Measurements from ENCODE around the gene SEPTIN14. TPM values are rescaled to one million over a fixed set of nuclear protein-coding genes. Genes with fewer than 3 reads are reported as not detected.
"Not testable (repeated sequence)": the region's sequence is repeated elsewhere in the genome, so short reads cannot be mapped to it uniquely, and the experiment has no call there.

The SEPTIN14 gene
- total RNA-seq, 2 experiments from 2014 or later, result not detected

DNA sequence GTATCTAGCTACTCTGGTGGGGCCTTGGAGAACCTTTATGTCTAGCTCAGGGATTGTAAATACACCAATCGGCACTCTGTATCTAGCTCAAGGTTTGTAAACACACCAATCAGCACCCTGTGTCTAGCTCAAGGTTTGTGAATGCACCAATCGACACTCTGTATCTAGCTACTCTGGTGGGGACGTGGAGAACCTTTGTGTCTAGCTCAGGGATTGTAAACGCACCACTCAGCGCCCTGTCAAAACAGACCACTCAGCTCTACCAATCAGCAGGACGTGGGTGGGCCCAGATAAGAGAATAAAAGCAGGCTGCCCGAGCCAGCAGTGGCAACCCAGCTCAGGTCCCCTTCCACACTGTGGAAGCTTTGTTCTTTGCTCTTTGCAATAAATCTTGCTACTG lies 6.4 kb upstream of the SEPTIN14 start:
- H3K4me1 Mint-ChIP-seq (ENCODE audit: low read depth); CTCF ChIA-PET; intact Hi-C loops (cut with micrococcal nuclease); H3K27me3 Mint-ChIP-seq (ENCODE audit: low read depth); DNase-seq; H3K36me3 Mint-ChIP-seq (ENCODE audit: low read depth); H3K4me3 Mint-ChIP-seq; H3K9me3 Mint-ChIP-seq; H3K27ac Mint-ChIP-seq: not testable (repeated sequence)

GRCh38 chr7:55845164-55845563 lies 17.4 kb downstream of the SEPTIN14 start:
- H3K36me3 Mint-ChIP-seq (ENCODE audit: low read depth); H3K9me3 Mint-ChIP-seq; H3K4me3 Mint-ChIP-seq; CTCF ChIA-PET; intact Hi-C loops (cut with micrococcal nuclease); DNase-seq; H3K27ac Mint-ChIP-seq; H3K4me1 Mint-ChIP-seq (ENCODE audit: low read depth); H3K27me3 Mint-ChIP-seq (ENCODE audit: low read depth): not testable (repeated sequence)

- H3K27ac Mint-ChIP-seq, result no peak overlapping the region
- H3K9me3 Mint-ChIP-seq, result no peaks in the 10 kb centered on the region
- H3K4me1 Mint-ChIP-seq (ENCODE audit: low read depth), result no peaks in the 10 kb centered on the region
- CTCF ChIA-PET, result no interaction called here
- intact Hi-C loops (cut with micrococcal nuclease), result no loop called here
- no peak for DNase-seq
- no peaks in the 10 kb centered on the region for H3K36me3 Mint-ChIP-seq (ENCODE audit: low read depth)
- no peak overlapping the region for H3K4me3 Mint-ChIP-seq
- H3K27me3 Mint-ChIP-seq (ENCODE audit: low read depth), result no peaks in the 10 kb centered on the region
These were observed 24.0 kb downstream of the SEPTIN14 start for GRCh38 chr7:55838595-55838994.

DNA sequence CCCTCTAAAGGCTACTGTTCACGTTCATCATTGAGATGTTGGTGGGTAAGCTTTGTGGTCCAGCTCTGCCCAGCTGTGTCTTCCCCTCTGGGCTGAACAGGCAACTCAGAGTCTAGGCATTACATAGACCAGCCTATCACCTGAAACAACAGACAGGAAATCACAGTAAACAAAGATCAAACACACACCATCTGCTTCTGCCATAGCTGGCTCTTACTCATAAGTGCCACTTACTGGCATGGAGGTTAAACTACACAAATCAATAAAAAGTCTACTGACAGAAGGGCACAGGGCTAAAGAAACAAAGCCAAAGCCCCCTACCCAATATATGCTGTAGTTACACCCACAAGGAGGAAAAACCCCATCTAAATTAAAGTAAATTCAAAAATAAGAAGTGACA lies 35.0 kb downstream of the SEPTIN14 start:
- H3K27me3 Mint-ChIP-seq (ENCODE audit: low read depth), result no peaks in the 10 kb centered on the region

GRCh38 chr7:55818686-55819085 lies 43.9 kb downstream of the SEPTIN14 start:
- Mint-ChIP-seq H3K9me3 (peaks cover 12% of the 10 kb centered on the region), H3K27me3 (ENCODE audit: low read depth) (peaks cover 6% of the 10 kb centered on the region), H3K4me3 (no peak overlapping the region), H3K36me3 (ENCODE audit: low read depth) (no peaks in the 10 kb centered on the region), H3K4me1 (ENCODE audit: low read depth) (no peaks in the 10 kb centered on the region), H3K27ac (no peak overlapping the region)
- intact Hi-C loops (cut with micrococcal nuclease), result no loop called here
- no peak for DNase-seq
- CTCF ChIA-PET, result no interaction called here

More for the DNA sequence above, 35.0 kb downstream of the SEPTIN14 start:
- no peak overlapping the region for H3K27ac Mint-ChIP-seq
- DNase-seq, result no peak
- CTCF ChIA-PET, result no interaction called here
- H3K4me1 Mint-ChIP-seq (ENCODE audit: low read depth), result no peaks in the 10 kb centered on the region
- peaks cover 22% of the 10 kb centered on the region for H3K9me3 Mint-ChIP-seq
- H3K36me3 Mint-ChIP-seq (ENCODE audit: low read depth), result no peaks in the 10 kb centered on the region
- intact Hi-C loops (cut with micrococcal nuclease), result no loop called here
- no peak overlapping the region for H3K4me3 Mint-ChIP-seq

DNA sequence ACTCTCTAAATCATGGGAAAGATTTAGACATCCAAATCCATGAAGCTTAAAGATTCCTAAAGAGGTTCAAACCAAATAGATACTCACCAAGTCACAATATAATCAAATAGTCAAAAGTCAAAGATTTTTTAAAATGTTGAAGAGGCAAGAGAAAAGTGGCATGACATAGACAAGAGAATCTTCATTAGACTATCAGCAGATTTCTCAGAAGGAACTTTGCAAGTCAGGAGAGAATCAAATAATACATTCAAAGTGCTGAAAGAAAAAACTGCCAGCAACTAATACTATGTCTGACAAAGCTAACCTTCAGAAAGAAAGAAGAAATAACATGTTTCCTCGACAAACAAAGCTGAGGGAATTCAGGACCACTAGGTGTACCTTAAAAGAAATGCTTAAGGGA lies 65.3 kb downstream of the SEPTIN14 start:
- DNase-seq; H3K27me3 Mint-ChIP-seq (ENCODE audit: low read depth); intact Hi-C loops (cut with micrococcal nuclease); CTCF ChIA-PET; H3K4me1 Mint-ChIP-seq (ENCODE audit: low read depth); H3K27ac Mint-ChIP-seq; H3K4me3 Mint-ChIP-seq; H3K36me3 Mint-ChIP-seq (ENCODE audit: low read depth): not testable (repeated sequence)
- H3K9me3 Mint-ChIP-seq, result peaks cover 11% of the 10 kb centered on the region

GRCh38 chr7:55794527-55794926 lies 68.0 kb downstream of the SEPTIN14 start:
- Mint-ChIP-seq H3K36me3 (ENCODE audit: low read depth) (no peaks in the 10 kb centered on the region), H3K4me3 (no peak overlapping the region), H3K9me3 (peaks cover 11% of the 10 kb centered on the region), H3K4me1 (ENCODE audit: low read depth) (no peaks in the 10 kb centered on the region), H3K27ac (no peak overlapping the region), H3K27me3 (ENCODE audit: low read depth) (peaks cover 2% of the 10 kb centered on the region)
- DNase-seq, result no peak
- intact Hi-C loops (cut with micrococcal nuclease), result no loop called here
- CTCF ChIA-PET, result no interaction called here

DNA sequence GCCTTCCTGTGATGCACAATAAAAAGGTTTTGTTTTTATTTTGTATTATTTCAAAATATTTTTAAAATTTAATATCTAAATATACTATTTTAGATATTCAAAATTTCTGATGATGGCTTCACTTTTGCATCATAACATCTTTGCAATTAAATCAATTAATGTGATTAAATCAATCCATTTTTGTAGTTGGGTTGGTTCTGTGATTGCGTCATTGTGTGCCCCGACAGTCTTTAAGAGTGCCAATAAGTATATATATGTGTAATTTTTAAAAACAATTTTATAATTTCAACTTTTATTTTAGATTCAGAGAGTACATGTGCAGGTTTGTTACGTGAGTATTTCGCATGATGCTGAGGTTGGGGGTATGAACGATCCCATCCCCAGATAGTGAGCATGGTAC lies 70.5 kb downstream of the SEPTIN14 start:
- DNase-seq, result no peak
- Mint-ChIP-seq H3K36me3 (ENCODE audit: low read depth) (no peaks in the 10 kb centered on the region), H3K27me3 (ENCODE audit: low read depth) (peaks cover 2% of the 10 kb centered on the region), H3K4me1 (ENCODE audit: low read depth) (no peaks in the 10 kb centered on the region), H3K4me3 (no peak overlapping the region), H3K27ac (no peak overlapping the region), H3K9me3 (peaks cover 9% of the 10 kb centered on the region)
- intact Hi-C loops (cut with micrococcal nuclease), result no loop called here
- CTCF ChIA-PET, result no interaction called here

GRCh38 chr7:55787796-55788195 lies 74.8 kb downstream of the SEPTIN14 start:
- Mint-ChIP-seq H3K27ac (no peak overlapping the region), H3K4me1 (ENCODE audit: low read depth) (no peaks in the 10 kb centered on the region), H3K9me3 (no peaks in the 10 kb centered on the region), H3K36me3 (ENCODE audit: low read depth) (no peaks in the 10 kb centered on the region), H3K27me3 (ENCODE audit: low read depth) (peaks cover 2% of the 10 kb centered on the region), H3K4me3 (no peak overlapping the region)
- intact Hi-C loops (cut with micrococcal nuclease), result no loop called here
- CTCF ChIA-PET, result no interaction called here
- DNase-seq, result no peak

- H3K4me1 Mint-ChIP-seq (ENCODE audit: low read depth), result no peaks in the 10 kb centered on the region
- DNase-seq, result no peak
- no peaks in the 10 kb centered on the region for H3K36me3 Mint-ChIP-seq (ENCODE audit: low read depth)
- no peaks in the 10 kb centered on the region for H3K27me3 Mint-ChIP-seq (ENCODE audit: low read depth)
- CTCF ChIA-PET, result no interaction called here
- intact Hi-C loops (cut with micrococcal nuclease), result no loop called here
- H3K27ac Mint-ChIP-seq, result no peak overlapping the region
- H3K9me3 Mint-ChIP-seq, result no peaks in the 10 kb centered on the region
- H3K4me3 Mint-ChIP-seq, result no peak overlapping the region
These were observed 75.7 kb downstream of the SEPTIN14 start for GRCh38 chr7:55786901-55787300.

DNA sequence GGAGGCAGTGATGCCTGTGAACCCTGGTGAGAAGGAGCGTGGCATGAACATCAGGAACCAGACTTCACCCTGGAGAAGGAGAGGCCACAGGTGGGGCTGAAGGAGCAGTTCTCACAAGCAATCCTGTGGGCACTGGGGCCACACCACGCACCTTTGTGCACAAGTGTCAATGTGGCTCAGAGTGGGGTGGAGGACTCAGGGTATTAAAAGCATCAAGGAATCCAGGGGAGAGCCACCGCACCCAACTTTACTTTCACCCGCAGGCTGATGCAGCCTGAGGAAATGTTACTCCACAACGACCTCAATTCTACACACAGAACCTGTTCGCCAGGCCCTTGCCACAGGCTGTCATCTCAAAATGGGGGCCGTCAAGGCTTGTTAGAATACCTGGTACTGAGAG lies 77.1 kb downstream of the SEPTIN14 start:
- H3K4me1 Mint-ChIP-seq (ENCODE audit: low read depth); intact Hi-C loops (cut with micrococcal nuclease); H3K36me3 Mint-ChIP-seq (ENCODE audit: low read depth); DNase-seq; CTCF ChIA-PET; H3K4me3 Mint-ChIP-seq; H3K9me3 Mint-ChIP-seq; H3K27ac Mint-ChIP-seq; H3K27me3 Mint-ChIP-seq (ENCODE audit: low read depth): not testable (repeated sequence)

- DNase-seq, result no peak
These were observed 78.4 kb downstream of the SEPTIN14 start for GRCh38 chr7:55784151-55784550.

GRCh38 chr7:55778631-55779030 lies 83.9 kb downstream of the SEPTIN14 start:
- CTCF ChIA-PET, result no interaction called here

More at GRCh38 chr7:55784151-55784550, 78.4 kb downstream of the SEPTIN14 start:
- no peak overlapping the region for H3K27ac Mint-ChIP-seq
- no peaks in the 10 kb centered on the region for H3K9me3 Mint-ChIP-seq
- no peak overlapping the region for H3K4me3 Mint-ChIP-seq
- H3K27me3 Mint-ChIP-seq (ENCODE audit: low read depth), result no peaks in the 10 kb centered on the region
- intact Hi-C loops (cut with micrococcal nuclease), result no loop called here
- CTCF ChIA-PET, result no interaction called here
- no peaks in the 10 kb centered on the region for H3K4me1 Mint-ChIP-seq (ENCODE audit: low read depth)
- no peaks in the 10 kb centered on the region for H3K36me3 Mint-ChIP-seq (ENCODE audit: low read depth)

GRCh38 chr7:55776196-55776595 lies 86.4 kb downstream of the SEPTIN14 start:
- Mint-ChIP-seq H3K27me3 (ENCODE audit: low read depth) (no peaks in the 10 kb centered on the region), H3K27ac (no peak overlapping the region), H3K4me3 (no peak overlapping the region), H3K9me3 (no peaks in the 10 kb centered on the region), H3K36me3 (ENCODE audit: low read depth) (no peaks in the 10 kb centered on the region), H3K4me1 (ENCODE audit: low read depth) (no peaks in the 10 kb centered on the region)
- DNase-seq, result no peak
- intact Hi-C loops (cut with micrococcal nuclease), result no loop called here
- CTCF ChIA-PET, result no interaction called here

More at GRCh38 chr7:55778631-55779030, 83.9 kb downstream of the SEPTIN14 start:
- intact Hi-C loops (cut with micrococcal nuclease), result no loop called here
- no peaks in the 10 kb centered on the region for H3K36me3 Mint-ChIP-seq (ENCODE audit: low read depth)
- no peak for DNase-seq
- no peaks in the 10 kb centered on the region for H3K4me1 Mint-ChIP-seq (ENCODE audit: low read depth)
- H3K27ac Mint-ChIP-seq, result no peak overlapping the region
- H3K9me3 Mint-ChIP-seq, result no peaks in the 10 kb centered on the region
- H3K4me3 Mint-ChIP-seq, result no peak overlapping the region
- no peaks in the 10 kb centered on the region for H3K27me3 Mint-ChIP-seq (ENCODE audit: low read depth)
